MM.1S (cell line): ENCODE measurements around the gene PDIA4.

Experiments
- DNase-seq: peaks from one replicate; pipeline ENCODE4 v3.0.0-alpha.2; 2015
- H2AFZ ChIP-seq: fragments of 300-600 bp; sonication (generic); 2 replicates; pipeline ENCODE4 v1.6.0; 2016; ENCODE audit warnings: antibody characterized with exemption, low read length
- H3F3A ChIP-seq: fragments of 300-600 bp; sonication (generic); 2 replicates; pipeline ENCODE4 v1.6.1; 2016; ENCODE audit warnings: mild to moderate bottlenecking, antibody characterized with exemption, low read length, moderate library complexity, mixed read lengths; ENCODE audit not compliant: insufficient read depth
- H3K27ac ChIP-seq: fragments of 300-600 bp; sonication (generic); 2 replicates; pipeline ENCODE4 v1.5.1; 2016; ENCODE audit warnings: mild to moderate bottlenecking, low read length
- H3K27me3 ChIP-seq: fragments of 300-600 bp; sonication (generic); replicated peaks from 2 replicates; pipeline ENCODE4 v1.6.0; 2016; ENCODE audit warnings: low read length; ENCODE audit not compliant: insufficient read depth
- H3K36me3 ChIP-seq: fragments of 300-600 bp; sonication (generic); replicated peaks from 2 replicates; pipeline ENCODE4 v1.6.1; 2016; ENCODE audit warnings: mild to moderate bottlenecking, low read length, mixed read lengths; ENCODE audit not compliant: insufficient read depth
- H3K4me1 ChIP-seq: fragments of 300-600 bp; sonication (generic); 2 replicates; pipeline ENCODE4 v1.6.1; 2016; ENCODE audit warnings: low read length, mixed read lengths
- H3K4me2 ChIP-seq: fragments of 300-600 bp; sonication (generic); 2 replicates; pipeline ENCODE4 v1.6.0; 2016; ENCODE audit warnings: low read depth, low read length
- H3K4me3 ChIP-seq: fragments of 300-600 bp; sonication (generic); 2 replicates; pipeline ENCODE4 v1.5.1; 2016; ENCODE audit warnings: low read length, mixed read lengths
- H3K79me2 ChIP-seq: fragments of 300-600 bp; sonication (generic); 2 replicates; pipeline ENCODE4 v1.6.1; 2016; ENCODE audit warnings: mixed run types, low read length, mixed read lengths
- H3K9ac ChIP-seq: fragments of 300-600 bp; sonication (generic); 2 replicates; pipeline ENCODE4 v1.6.1; 2016; ENCODE audit warnings: low read length, mixed read lengths
- H3K9me2 ChIP-seq: fragments of 300-600 bp; sonication (generic); replicated peaks from 2 replicates; pipeline ENCODE4 v1.6.1; 2016; ENCODE audit warnings: mild to moderate bottlenecking, low read length, mixed read lengths; ENCODE audit not compliant: insufficient read depth
- H3K9me3 ChIP-seq: fragments of 300-600 bp; sonication (generic); replicated peaks from 2 replicates; pipeline ENCODE4 v1.6.1; 2016; ENCODE audit warnings: mild to moderate bottlenecking, low read length, mixed read lengths; ENCODE audit not compliant: insufficient read depth
- H4K20me1 ChIP-seq: fragments of 300-600 bp; sonication (generic); 2 replicates; pipeline ENCODE4 v1.6.1; 2016; ENCODE audit warnings: mild to moderate bottlenecking, low read length, moderate library complexity, mixed read lengths; ENCODE audit not compliant: insufficient read depth
- EZH2 ChIP-seq: fragments of 300-600 bp; sonication (generic); optimal IDR thresholded peaks from 2 replicates; pipeline ENCODE3; 2017; ENCODE audit warnings: low read depth, mild to moderate bottlenecking, antibody characterized with exemption, low read length, mixed read lengths
- EZH2phosphoT487 ChIP-seq: fragments of 300-600 bp; sonication (generic); IDR thresholded peaks from 2 replicates; pipeline ENCODE4 v1.6.1; 2018; ENCODE audit warnings: antibody characterized with exemption, low read length
- TF ChIP-seq, protein P1 (sequence below): fragments of 300-600 bp; sonication (generic); IDR thresholded peaks from 2 replicates; pipeline ENCODE4 v1.5.1; 2016; ENCODE audit warnings: antibody characterized with exemption, low read length, mixed read lengths

The PDIA4 gene

DNA sequence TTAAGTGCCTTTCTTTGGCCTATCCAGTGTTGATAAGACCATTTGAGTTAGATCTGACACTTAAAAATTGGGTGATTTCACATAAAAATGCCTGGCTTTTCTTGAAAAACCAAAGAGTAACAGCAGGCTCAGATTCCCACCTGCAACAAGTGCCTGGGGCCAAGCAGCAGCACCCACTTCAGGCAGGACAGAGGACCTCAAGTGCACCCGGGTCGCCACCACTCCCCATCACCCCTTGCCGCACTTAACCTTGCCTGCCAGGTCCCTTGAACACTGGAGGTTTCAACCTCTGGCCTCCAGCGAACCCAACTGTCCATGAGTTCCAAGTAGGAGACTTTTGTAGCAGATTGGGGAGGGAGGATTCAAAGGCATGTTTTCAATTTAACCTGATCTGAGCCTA lies 30.8 kb downstream of the PDIA4 start:
- no peaks in the 10 kb centered on the region for H3K9me2 ChIP-seq
- peaks cover 6% of the 10 kb centered on the region for H3K4me1 ChIP-seq
- no peak for DNase-seq
- no peak overlapping the region for H2AFZ ChIP-seq
- no peak overlapping the region for H3K4me2 ChIP-seq
- H3K36me3 ChIP-seq, result no peaks in the 10 kb centered on the region
- H3K9ac ChIP-seq, result no peak overlapping the region
- TF ChIP-seq, protein P1, sequence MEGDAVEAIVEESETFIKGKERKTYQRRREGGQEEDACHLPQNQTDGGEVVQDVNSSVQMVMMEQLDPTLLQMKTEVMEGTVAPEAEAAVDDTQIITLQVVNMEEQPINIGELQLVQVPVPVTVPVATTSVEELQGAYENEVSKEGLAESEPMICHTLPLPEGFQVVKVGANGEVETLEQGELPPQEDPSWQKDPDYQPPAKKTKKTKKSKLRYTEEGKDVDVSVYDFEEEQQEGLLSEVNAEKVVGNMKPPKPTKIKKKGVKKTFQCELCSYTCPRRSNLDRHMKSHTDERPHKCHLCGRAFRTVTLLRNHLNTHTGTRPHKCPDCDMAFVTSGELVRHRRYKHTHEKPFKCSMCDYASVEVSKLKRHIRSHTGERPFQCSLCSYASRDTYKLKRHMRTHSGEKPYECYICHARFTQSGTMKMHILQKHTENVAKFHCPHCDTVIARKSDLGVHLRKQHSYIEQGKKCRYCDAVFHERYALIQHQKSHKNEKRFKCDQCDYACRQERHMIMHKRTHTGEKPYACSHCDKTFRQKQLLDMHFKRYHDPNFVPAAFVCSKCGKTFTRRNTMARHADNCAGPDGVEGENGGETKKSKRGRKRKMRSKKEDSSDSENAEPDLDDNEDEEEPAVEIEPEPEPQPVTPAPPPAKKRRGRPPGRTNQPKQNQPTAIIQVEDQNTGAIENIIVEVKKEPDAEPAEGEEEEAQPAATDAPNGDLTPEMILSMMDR, result no peak
- TF ChIP-seq EZH2phosphoT487 (no peak), EZH2 (no peak)
- H3K27ac ChIP-seq, result no peak overlapping the region
- no peaks in the 10 kb centered on the region for H3K9me3 ChIP-seq
- H3K79me2 ChIP-seq, result no peaks in the 10 kb centered on the region
- H3K4me3 ChIP-seq, result no peak overlapping the region
- no peaks in the 10 kb centered on the region; the same call in 1 of the 2 replicates for H3F3A ChIP-seq
- no peaks in the 10 kb centered on the region for H3K27me3 ChIP-seq
- H4K20me1 ChIP-seq, result no peaks in the 10 kb centered on the region

DNA sequence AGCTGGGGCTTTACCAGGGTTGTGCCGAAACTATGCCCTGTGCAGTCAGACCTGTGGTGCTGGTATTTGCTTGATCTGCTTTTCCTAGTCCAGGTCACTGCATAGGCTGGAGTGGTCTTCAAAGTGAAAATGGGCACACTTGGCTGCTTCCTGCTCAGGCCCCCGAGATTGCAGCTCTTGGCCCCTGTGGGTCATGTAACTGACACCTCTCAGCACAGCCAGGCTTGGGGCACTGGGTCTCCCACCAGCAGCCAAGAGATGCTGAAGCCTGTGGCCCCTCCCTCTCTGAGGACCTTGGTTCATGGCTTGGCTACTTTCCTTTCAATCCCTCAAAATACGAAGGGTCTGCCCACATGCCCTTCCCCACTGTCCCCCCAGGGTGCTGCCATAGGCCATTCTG lies 33.7 kb downstream of the PDIA4 start:
- no peak for DNase-seq
- no peak overlapping the region for H3K4me3 ChIP-seq
- no peak overlapping the region for H3K9ac ChIP-seq
- H3K27me3 ChIP-seq, result no peaks in the 10 kb centered on the region
- H3K27ac ChIP-seq, result no peak overlapping the region
- H3K9me3 ChIP-seq, result no peaks in the 10 kb centered on the region
- H3K79me2 ChIP-seq, result no peaks in the 10 kb centered on the region
- H3K36me3 ChIP-seq, result no peaks in the 10 kb centered on the region
- H3K9me2 ChIP-seq, result no peaks in the 10 kb centered on the region
- H3K4me1 ChIP-seq, result peaks cover 6% of the 10 kb centered on the region
- H3K4me2 ChIP-seq, result no peak overlapping the region
- no peaks in the 10 kb centered on the region for H3F3A ChIP-seq
- no peak overlapping the region for H2AFZ ChIP-seq
- TF ChIP-seq EZH2phosphoT487 (no peak), EZH2 (no peak)
- TF ChIP-seq, protein P1, result no peak
- H4K20me1 ChIP-seq, result no peaks in the 10 kb centered on the region

DNA sequence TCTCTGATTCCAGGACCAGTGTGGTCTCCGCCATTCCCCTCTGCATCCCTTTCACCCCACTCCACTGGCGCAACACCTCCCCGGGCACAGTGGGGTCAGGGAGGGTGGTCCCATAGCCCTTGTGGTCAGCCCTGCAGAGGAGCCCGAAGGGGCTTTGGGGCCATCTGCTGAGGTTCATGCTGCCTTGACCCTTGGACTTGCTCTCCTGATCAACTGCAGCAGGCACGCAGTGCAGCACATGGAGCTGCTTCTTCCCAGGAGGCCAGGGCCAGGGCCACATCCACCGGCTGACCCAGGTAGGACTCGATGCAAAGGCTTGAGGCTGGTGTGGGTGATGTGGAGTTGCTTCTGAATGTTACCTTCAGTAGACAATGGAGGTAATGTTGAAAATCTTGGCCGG lies 35.1 kb downstream of the PDIA4 start:
- Histone ChIP-seq H3K9ac (no peak overlapping the region), H3K4me1 (peaks cover 12% of the 10 kb centered on the region), H3K27ac (no peak overlapping the region), H4K20me1 (no peaks in the 10 kb centered on the region), H2AFZ (no peak overlapping the region), H3K9me2 (no peaks in the 10 kb centered on the region), H3F3A (no peaks in the 10 kb centered on the region), H3K79me2 (no peaks in the 10 kb centered on the region), H3K36me3 (no peaks in the 10 kb centered on the region), H3K4me2 (no peak overlapping the region), H3K27me3 (no peaks in the 10 kb centered on the region), H3K9me3 (no peaks in the 10 kb centered on the region), H3K4me3 (no peak overlapping the region)
- TF ChIP-seq EZH2phosphoT487 (no peak), EZH2 (no peak)
- TF ChIP-seq, protein P1, result no peak
- no peak for DNase-seq
